HCT116 (cell line): Measurements from ENCODE around the gene BABAM2. TPM values are rescaled to one million over a fixed set of nuclear protein-coding genes. Genes with fewer than 3 reads are reported as not detected.

Experiments used
- ATAC-seq: fragments of 200-7000 bp; cut with Tn5 transposase; 2 replicates; pipeline ENCODE4 v1.9.1; 2020; ENCODE audit warnings: mild to moderate bottlenecking, moderate library complexity
- BruUV-seq: library from RNA; stranded (reverse); fragments of 400-500 nt; replicated peaks from 2 replicates; lab custom pipeline; 2021; lab: Mats Ljungman, UMichigan
- CTCF ChIA-PET: fragments of 300-600 bp; sonication (Branson Sonifier 250); formaldehyde crosslinking; loops from one replicate; lab custom pipeline; 2021; ENCODE audit warnings: antibody characterized with exemption; lab: Charles Lee
- POLR2A ChIA-PET: fragments of 300-600, 350-600 bp; sonication (Branson Sonifier 250); formaldehyde crosslinking; loops from one replicate; lab custom pipeline; 2021; ENCODE audit warnings: antibody characterized with exemption; lab: Charles Lee
- RAD21 ChIA-PET, 2 experiments: fragments of 300-600 bp; sonication (Branson Sonifier 250); formaldehyde crosslinking; loops; one replicate each; lab custom pipeline; 2023; ENCODE audit warnings: low total read pairs in 2 of 2; ENCODE audit not compliant: uncharacterized antibody in 2 of 2, unreplicated experiment in 2 of 2, low non-redundant PET in 1 of 2; lab: Charles Lee
- DNase-seq: peaks from one replicate; pipeline ENCODE4 v3.0.0-alpha.2; 2010; ENCODE audit warnings: low read depth, low spot score
- H2AFZ ChIP-seq: fragments of 200-600 bp; shearing (Covaris generic), sonication (generic); 2 replicates; pipeline ENCODE4 v1.6.1; 2017; ENCODE audit warnings: low read depth, mixed run types, mixed read lengths, antibody characterized with exemption, low read length; ENCODE audit not compliant: poor library complexity, severe bottlenecking
- H3K27ac ChIP-seq: 2 replicates; pipeline ENCODE4 v1.5.1; 2012; ENCODE audit warnings: low read depth, low read length
- H3K27me3 ChIP-seq: fragments of 200-600 bp; sonication (generic); 2 replicates; pipeline ENCODE4 v1.6.1; 2016; ENCODE audit warnings: mixed run types, low read length, mixed read lengths; ENCODE audit not compliant: insufficient read depth
- H3K36me3 ChIP-seq, 2 experiments: fragments of 200-500 bp in 1 of 2; fragments of 200-600 bp in 1 of 2; sonication (Bioruptor generic) in 1 of 2; sonication (generic) in 1 of 2; 2 replicates each; pipeline versions ENCODE4 v1.5.1 to v1.6.1; 2014 to 2016; ENCODE audit warnings: low read length in 2 of 2, inconsistent platforms in 1 of 2, mixed read lengths in 1 of 2, mixed run types in 1 of 2; ENCODE audit not compliant: insufficient read depth in 2 of 2, control insufficient read depth in 1 of 2
- H3K4me1 ChIP-seq, 2 experiments: fragments of 200-600 bp in 1 of 2; sonication (generic) in 1 of 2; 2 replicates each; pipeline versions ENCODE4 v1.5.1 to v1.6.1; 2012 to 2017; ENCODE audit warnings: low read length in 2 of 2, inconsistent platforms in 1 of 2, mild to moderate bottlenecking in 1 of 2, mixed read lengths in 1 of 2, mixed run types in 1 of 2, moderate library complexity in 1 of 2; ENCODE audit not compliant: insufficient read depth in 2 of 2, control insufficient read depth in 1 of 2
- H3K4me2 ChIP-seq: fragments of 200-600 bp; sonication (generic); 2 replicates; pipeline ENCODE4 v1.6.1; 2017; ENCODE audit warnings: mixed run types, low read length, mixed read lengths
- H3K4me3 ChIP-seq, 2 experiments: fragments of 200-600 bp in 1 of 2; sonication (generic) in 1 of 2; replicated peaks in 1 of 2; 2 replicates each; pipeline ENCODE4 v1.5.1; 2011 to 2016; ENCODE audit warnings: low read length in 2 of 2, control low read depth in 1 of 2, low read depth in 1 of 2, mild to moderate bottlenecking in 1 of 2, mixed read lengths in 1 of 2, mixed run types in 1 of 2
- H3K79me2 ChIP-seq: fragments of 200-600 bp; sonication (generic); 2 replicates; pipeline ENCODE4 v1.6.1; 2017; ENCODE audit warnings: mild to moderate bottlenecking, mixed run types, low read length, moderate library complexity, mixed read lengths; ENCODE audit not compliant: insufficient read depth
- H3K9ac ChIP-seq: fragments of 200-600 bp; sonication (generic); 2 replicates; pipeline ENCODE4 v1.6.1; 2016; ENCODE audit warnings: low read length, mixed read lengths
- H3K9me2 ChIP-seq: fragments of 200-600 bp; sonication (generic), shearing (Covaris generic); 2 replicates; pipeline ENCODE4 v1.6.1; 2017; ENCODE audit warnings: mixed run types, mild to moderate bottlenecking, moderate library complexity; ENCODE audit not compliant: insufficient read depth
- H3K9me3 ChIP-seq, 2 experiments: fragments of 200-500 bp in 1 of 2; fragments of 200-600 bp in 1 of 2; sonication (Bioruptor generic) in 1 of 2; sonication (generic) in 1 of 2; 2 replicates each; pipeline ENCODE4 v1.6.1; 2014 to 2017; ENCODE audit warnings: low read length in 2 of 2, mixed read lengths in 2 of 2, inconsistent platforms in 1 of 2, low read depth in 1 of 2, mild to moderate bottlenecking in 1 of 2, mixed run types in 1 of 2, moderate library complexity in 1 of 2; ENCODE audit not compliant: control insufficient read depth in 1 of 2, insufficient read depth in 1 of 2
- H4K20me1 ChIP-seq: fragments of 200-600 bp; sonication (generic), shearing (Covaris generic); 2 replicates; pipeline ENCODE4 v1.6.1; 2017; ENCODE audit warnings: mixed run types, mild to moderate bottlenecking, moderate library complexity; ENCODE audit not compliant: insufficient read depth
- ATF3 ChIP-seq: IDR thresholded peaks from 2 replicates; pipeline ENCODE4 v1.6.1; 2012
- CBX3 ChIP-seq: IDR thresholded peaks from 2 replicates; pipeline ENCODE4 v1.6.1; 2012; ENCODE audit warnings: low read depth
- CEBPB ChIP-seq: IDR thresholded peaks from 2 replicates; pipeline ENCODE4 v1.6.1; 2012; ENCODE audit warnings: low read depth
- EGR1 ChIP-seq: IDR thresholded peaks from 2 replicates; pipeline ENCODE4 v1.6.1; 2012; ENCODE audit warnings: low read depth
- ELF1 ChIP-seq: IDR thresholded peaks from 2 replicates; pipeline ENCODE4 v1.6.1; 2012; ENCODE audit warnings: low read depth, borderline replicate concordance
- EZH2phosphoT487 ChIP-seq: fragments of 200-600 bp; IDR thresholded peaks from 2 replicates; pipeline ENCODE4 v1.6.1; 2018; ENCODE audit warnings: antibody characterized with exemption, borderline replicate concordance
- FOSL1 ChIP-seq: IDR thresholded peaks from 2 replicates; pipeline ENCODE4 v1.6.1; 2012; ENCODE audit warnings: low read depth
- SIN3A ChIP-seq: IDR thresholded peaks from 2 replicates; pipeline ENCODE4 v1.6.1; 2012; ENCODE audit warnings: low read depth
- SP1 ChIP-seq: IDR thresholded peaks from 2 replicates; pipeline ENCODE4 v1.6.1; 2012; ENCODE audit warnings: low read depth
- YY1 ChIP-seq: IDR thresholded peaks from 2 replicates; pipeline ENCODE4 v1.6.1; 2011; ENCODE audit warnings: low read length, low read depth, moderate library complexity, mild to moderate bottlenecking; ENCODE audit not compliant: insufficient replicate concordance; ENCODE audit errors: extremely low read depth
- ZNF274 ChIP-seq: fragments of 200-500 bp; sonication (Bioruptor generic); IDR thresholded peaks from 2 replicates; pipeline ENCODE4 v1.6.1; 2014; ENCODE audit warnings: mild to moderate bottlenecking, low read depth, low read length, inconsistent platforms
- intact Hi-C: fragments of 100-400 bp; cut with micrococcal nuclease; formaldehyde crosslinking; loops from 2 replicates; pipeline ENCODE4 v1.10.0; 2022
- total RNA-seq: library from RNA; stranded (reverse); gene quantifications from one replicate; pipeline ENCODE4 v1.2.1, GENCODE V29; 2021; ENCODE audit not compliant: unreplicated experiment
- TF ChIP-seq, protein P1 (sequence below): IDR thresholded peaks from 2 replicates; pipeline ENCODE4 v1.6.1; 2012
- TF ChIP-seq, protein P2 (sequence below): IDR thresholded peaks from 2 replicates; pipeline ENCODE4 v1.6.1; 2012; ENCODE audit warnings: low read depth
- TF ChIP-seq, protein P3 (sequence below): IDR thresholded peaks from 2 replicates; pipeline ENCODE4 v1.6.1; 2011; ENCODE audit warnings: mild to moderate bottlenecking, low read length, moderate library complexity; ENCODE audit not compliant: insufficient replicate concordance; ENCODE audit errors: extremely low read depth

The BABAM2 gene
- total RNA-seq, 1 experiment from 2014 or later, result 23.8 TPM

DNA sequence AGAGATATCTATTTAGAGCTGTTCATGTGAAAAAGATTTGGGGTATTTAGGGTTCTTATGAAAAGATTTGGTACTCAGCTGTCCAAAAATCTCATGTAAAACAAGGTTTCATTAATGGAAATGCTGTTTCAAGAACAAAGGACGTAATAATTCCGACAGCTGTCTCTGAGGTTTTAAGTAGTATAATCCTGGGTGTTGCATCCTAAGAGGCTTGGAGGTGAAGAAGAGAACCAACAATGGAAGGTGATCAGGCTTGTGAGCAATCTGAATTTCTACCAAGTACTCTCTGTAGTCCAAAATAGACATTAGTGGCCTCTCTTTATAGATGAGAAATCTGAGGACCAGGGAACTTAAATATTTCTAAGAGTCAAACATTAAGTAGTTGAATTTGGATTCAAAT lies 205.1 kb downstream of the BABAM2 start:
- no peaks in the 10 kb centered on the region for H3K27me3 ChIP-seq
- TF ChIP-seq EZH2phosphoT487 (no peak), SIN3A (no peak)

DNA sequence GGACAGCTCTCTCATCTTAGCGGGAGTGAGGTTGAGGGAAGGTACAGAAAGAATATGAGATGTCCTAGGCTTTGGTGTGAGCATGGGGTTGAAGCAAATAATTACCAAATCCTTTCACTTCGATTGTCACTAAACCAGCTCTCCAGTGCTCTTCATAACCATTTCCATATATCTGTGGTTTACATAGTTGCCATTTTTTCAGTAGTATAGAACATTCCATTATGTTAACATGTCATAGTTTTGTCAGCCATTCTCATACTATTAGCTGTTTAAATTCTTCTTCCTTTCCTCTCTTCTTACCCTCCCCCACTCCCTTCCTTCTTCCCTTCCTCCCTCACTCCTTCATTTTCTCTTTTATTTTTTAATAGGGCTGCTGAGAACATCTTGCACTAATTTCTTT lies 205.9 kb downstream of the BABAM2 start:
- no peak overlapping the region for H3K4me2 ChIP-seq
- no peaks in the 10 kb centered on the region for H3K27me3 ChIP-seq
- ChIA-PET POLR2A (interaction anchor here (0.6 kb wide), 1 partner anchor 68 kb away, joined by 3 read pairs; no protein-coding TSS in a partner anchor), RAD21 (no interaction called here), CTCF (no interaction called here)
- H3K36me3 ChIP-seq, result no peaks in the 10 kb centered on the region
- no peaks in the 10 kb centered on the region for H3K9me3 ChIP-seq
- no TSS peak for BruUV-seq
- H3K79me2 ChIP-seq, result no peaks in the 10 kb centered on the region
- no peak overlapping the region for H3K27ac ChIP-seq
- no peaks in the 10 kb centered on the region for H4K20me1 ChIP-seq
- no peak for ATAC-seq
- intact Hi-C loops, result no loop called here
- H3K9ac ChIP-seq, result no peak overlapping the region
- H3K9me2 ChIP-seq, result no peaks in the 10 kb centered on the region; the same call in 1 of the 2 replicates
- no peak overlapping the region for H3K4me3 ChIP-seq
- no peaks in the 10 kb centered on the region for H3K4me1 ChIP-seq
- no peak for DNase-seq
- no peak overlapping the region for H2AFZ ChIP-seq
- no peak for TF ChIP-seq ELF1
- TF ChIP-seq, protein P1, sequence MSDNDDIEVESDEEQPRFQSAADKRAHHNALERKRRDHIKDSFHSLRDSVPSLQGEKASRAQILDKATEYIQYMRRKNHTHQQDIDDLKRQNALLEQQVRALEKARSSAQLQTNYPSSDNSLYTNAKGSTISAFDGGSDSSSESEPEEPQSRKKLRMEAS, result no peak
- TF ChIP-seq, protein P2, sequence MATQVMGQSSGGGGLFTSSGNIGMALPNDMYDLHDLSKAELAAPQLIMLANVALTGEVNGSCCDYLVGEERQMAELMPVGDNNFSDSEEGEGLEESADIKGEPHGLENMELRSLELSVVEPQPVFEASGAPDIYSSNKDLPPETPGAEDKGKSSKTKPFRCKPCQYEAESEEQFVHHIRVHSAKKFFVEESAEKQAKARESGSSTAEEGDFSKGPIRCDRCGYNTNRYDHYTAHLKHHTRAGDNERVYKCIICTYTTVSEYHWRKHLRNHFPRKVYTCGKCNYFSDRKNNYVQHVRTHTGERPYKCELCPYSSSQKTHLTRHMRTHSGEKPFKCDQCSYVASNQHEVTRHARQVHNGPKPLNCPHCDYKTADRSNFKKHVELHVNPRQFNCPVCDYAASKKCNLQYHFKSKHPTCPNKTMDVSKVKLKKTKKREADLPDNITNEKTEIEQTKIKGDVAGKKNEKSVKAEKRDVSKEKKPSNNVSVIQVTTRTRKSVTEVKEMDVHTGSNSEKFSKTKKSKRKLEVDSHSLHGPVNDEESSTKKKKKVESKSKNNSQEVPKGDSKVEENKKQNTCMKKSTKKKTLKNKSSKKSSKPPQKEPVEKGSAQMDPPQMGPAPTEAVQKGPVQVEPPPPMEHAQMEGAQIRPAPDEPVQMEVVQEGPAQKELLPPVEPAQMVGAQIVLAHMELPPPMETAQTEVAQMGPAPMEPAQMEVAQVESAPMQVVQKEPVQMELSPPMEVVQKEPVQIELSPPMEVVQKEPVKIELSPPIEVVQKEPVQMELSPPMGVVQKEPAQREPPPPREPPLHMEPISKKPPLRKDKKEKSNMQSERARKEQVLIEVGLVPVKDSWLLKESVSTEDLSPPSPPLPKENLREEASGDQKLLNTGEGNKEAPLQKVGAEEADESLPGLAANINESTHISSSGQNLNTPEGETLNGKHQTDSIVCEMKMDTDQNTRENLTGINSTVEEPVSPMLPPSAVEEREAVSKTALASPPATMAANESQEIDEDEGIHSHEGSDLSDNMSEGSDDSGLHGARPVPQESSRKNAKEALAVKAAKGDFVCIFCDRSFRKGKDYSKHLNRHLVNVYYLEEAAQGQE, result no peak
- TF ChIP-seq YY1, result no peak
- no peak for TF ChIP-seq SP1
- TF ChIP-seq ATF3, result no peak
- TF ChIP-seq EZH2phosphoT487, result no peak
- TF ChIP-seq CEBPB, result no peak
- TF ChIP-seq, protein P3, sequence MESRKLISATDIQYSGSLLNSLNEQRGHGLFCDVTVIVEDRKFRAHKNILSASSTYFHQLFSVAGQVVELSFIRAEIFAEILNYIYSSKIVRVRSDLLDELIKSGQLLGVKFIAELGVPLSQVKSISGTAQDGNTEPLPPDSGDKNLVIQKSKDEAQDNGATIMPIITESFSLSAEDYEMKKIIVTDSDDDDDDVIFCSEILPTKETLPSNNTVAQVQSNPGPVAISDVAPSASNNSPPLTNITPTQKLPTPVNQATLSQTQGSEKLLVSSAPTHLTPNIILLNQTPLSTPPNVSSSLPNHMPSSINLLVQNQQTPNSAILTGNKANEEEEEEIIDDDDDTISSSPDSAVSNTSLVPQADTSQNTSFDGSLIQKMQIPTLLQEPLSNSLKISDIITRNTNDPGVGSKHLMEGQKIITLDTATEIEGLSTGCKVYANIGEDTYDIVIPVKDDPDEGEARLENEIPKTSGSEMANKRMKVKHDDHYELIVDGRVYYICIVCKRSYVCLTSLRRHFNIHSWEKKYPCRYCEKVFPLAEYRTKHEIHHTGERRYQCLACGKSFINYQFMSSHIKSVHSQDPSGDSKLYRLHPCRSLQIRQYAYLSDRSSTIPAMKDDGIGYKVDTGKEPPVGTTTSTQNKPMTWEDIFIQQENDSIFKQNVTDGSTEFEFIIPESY, result no peak
- TF ChIP-seq EGR1, result no peak
- TF ChIP-seq FOSL1, result no peak
- no peak for TF ChIP-seq SIN3A
- TF ChIP-seq CBX3, result no peak
- no peak for TF ChIP-seq ZNF274

More for the DNA sequence above, 205.1 kb downstream of the BABAM2 start:
- RAD21 ChIA-PET, result no interaction called here
- intact Hi-C loops, result no loop called here
- Histone ChIP-seq H3K4me2 (no peak overlapping the region), H3K9me3 (no peaks in the 10 kb centered on the region), H3K79me2 (no peaks in the 10 kb centered on the region), H3K9me2 (no peaks in the 10 kb centered on the region; the same call in 1 of the 2 replicates), H4K20me1 (no peaks in the 10 kb centered on the region), H3K27ac (no peak overlapping the region), H3K36me3 (no peaks in the 10 kb centered on the region), H3K4me3 (no peak overlapping the region), H3K4me1 (no peaks in the 10 kb centered on the region), H2AFZ (no peak overlapping the region), H3K9ac (no peak overlapping the region)
- no TSS peak for BruUV-seq
- ATAC-seq, result no peak
- CTCF ChIA-PET, result no interaction called here
- POLR2A ChIA-PET, result no interaction called here
- DNase-seq, result no peak
